Immature natural killer cell (primary cell): ENCODE data around the gene WNT11. TPM values are rescaled to one million over a fixed set of nuclear protein-coding genes. Genes with fewer than 3 reads are reported as not detected.

Source experiments
- DNase-seq, 3 donors: peaks; one replicate each; pipeline ENCODE4 v3.0.0; 2022; ENCODE audit warnings: mixed read lengths in 1 of 3
- H3K27ac Mint-ChIP-seq, 6 donors: one replicate each; pipeline ENCODE4 v1.8.0; 2020; ENCODE audit warnings: mixed read lengths in 6 of 6, mild to moderate bottlenecking in 5 of 6, inconsistent platforms in 4 of 6, moderate library complexity in 3 of 6
- H3K27me3 Mint-ChIP-seq, 3 donors: one replicate each; pipeline ENCODE4 v1.8.0; 2020 to 2021; ENCODE audit warnings: low read depth in 3 of 3, mild to moderate bottlenecking in 3 of 3, mixed read lengths in 3 of 3, moderate library complexity in 3 of 3, inconsistent platforms in 1 of 3
- H3K36me3 Mint-ChIP-seq, 3 donors: one replicate each; pipeline ENCODE4 v1.8.0; 2020; ENCODE audit warnings: mixed read lengths in 3 of 3, inconsistent platforms in 2 of 3, mild to moderate bottlenecking in 2 of 3
- H3K4me1 Mint-ChIP-seq, 2 donors: one replicate each; pipeline ENCODE4 v1.8.0; 2020; ENCODE audit warnings: inconsistent platforms in 2 of 2, mild to moderate bottlenecking in 2 of 2, mixed read lengths in 2 of 2, moderate library complexity in 1 of 2
- H3K4me3 Mint-ChIP-seq, 5 donors: one replicate each; pipeline ENCODE4 v1.8.0; 2020; ENCODE audit warnings: mild to moderate bottlenecking in 5 of 5, mixed read lengths in 5 of 5, inconsistent platforms in 3 of 5, moderate library complexity in 3 of 5
- H3K9me3 Mint-ChIP-seq, 6 donors: one replicate each; pipeline ENCODE4 v1.8.0; 2020; ENCODE audit warnings: mild to moderate bottlenecking in 6 of 6, mixed read lengths in 6 of 6, inconsistent platforms in 4 of 6, moderate library complexity in 3 of 6
- polyA plus RNA-seq, 3 donors: library from polyadenylated mRNA; unstranded; fragments of 300-500 nt; fragmentation: Illumina TruSeq; gene quantifications; one replicate each; pipeline ENCODE4 v1.2.3, GENCODE V29; 2021

WNT11 gene
- polyA plus RNA-seq, 3 donors from 2014 or later, result 0.78 to 2.4 (median 1.4) TPM

DNA sequence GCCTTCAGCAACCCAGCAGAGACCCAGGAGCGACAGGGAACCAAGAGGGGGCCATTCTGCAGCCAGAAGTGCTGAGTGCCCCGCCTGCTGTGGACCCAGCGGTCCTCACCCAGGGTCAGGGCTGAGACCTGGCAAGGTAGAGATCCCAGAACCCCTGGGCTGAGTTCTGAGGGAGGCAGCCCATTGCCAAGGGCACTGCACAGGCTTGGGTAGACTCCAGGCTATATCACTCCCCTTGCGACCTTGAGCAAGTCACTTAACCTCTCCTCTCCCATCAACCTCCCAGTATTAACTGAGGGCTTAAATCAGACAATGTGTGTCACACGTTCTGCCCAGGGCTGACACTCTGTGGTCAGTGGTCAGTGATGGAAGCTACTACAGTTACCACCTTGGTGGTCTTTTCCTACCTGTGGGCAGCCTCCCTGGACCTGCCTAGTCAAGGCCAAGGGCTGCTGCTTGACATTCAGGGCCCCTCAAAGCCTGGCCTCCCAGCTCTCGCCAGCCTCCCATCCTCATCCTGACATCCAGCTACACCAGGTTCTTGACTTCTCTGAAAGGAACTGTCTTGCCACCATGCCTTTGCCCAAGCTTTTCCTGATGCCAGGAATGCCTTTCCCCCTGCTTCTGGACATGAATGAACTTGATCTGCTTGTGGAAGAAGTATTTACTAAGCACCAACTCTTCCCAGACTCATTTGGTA, 8.2 kb downstream of the WNT11 start:
- peak overlapping the region in 1 of 6 donors; percentile 20 for H3K27ac Mint-ChIP-seq
- no peak for DNase-seq
- H3K4me1 Mint-ChIP-seq, result peaks cover 0 to 11% of the 10 kb centered on the region in 2 donors
- no peaks in the 10 kb centered on the region for H3K9me3 Mint-ChIP-seq
- peaks cover under 1 to 5% (median 4%) of the 10 kb centered on the region in 3 donors for H3K27me3 Mint-ChIP-seq
- no peak overlapping the region for H3K4me3 Mint-ChIP-seq
- H3K36me3 Mint-ChIP-seq, result no peaks in the 10 kb centered on the region

DNA sequence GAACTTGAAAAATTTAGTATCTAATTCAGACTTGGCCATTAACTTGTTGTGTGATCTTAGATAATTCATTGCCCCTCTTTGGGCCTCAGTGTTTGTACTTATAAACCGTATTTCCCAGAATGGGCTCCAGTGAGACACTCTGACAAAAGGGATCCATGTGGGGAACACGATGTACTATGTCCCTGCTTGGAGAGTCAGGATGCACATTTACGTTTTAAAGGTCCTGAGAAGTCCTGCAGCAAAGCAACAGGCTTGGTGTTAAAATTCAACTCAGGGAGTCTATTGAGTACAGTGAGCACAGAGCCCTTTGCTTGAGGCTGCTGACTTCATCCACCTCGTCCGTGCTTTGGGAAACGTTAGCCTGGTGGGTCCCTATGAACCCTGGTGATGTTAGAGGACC, 9.0 kb downstream of the WNT11 start:
- H3K4me3 Mint-ChIP-seq, result no peak overlapping the region
- no peaks in the 10 kb centered on the region for H3K9me3 Mint-ChIP-seq
- H3K27me3 Mint-ChIP-seq, result peaks cover 0 to 2% (median 2%) of the 10 kb centered on the region in 3 donors
- DNase-seq, result no peak
- H3K4me1 Mint-ChIP-seq, result peaks cover 0 to 11% of the 10 kb centered on the region in 2 donors
- H3K36me3 Mint-ChIP-seq, result no peaks in the 10 kb centered on the region
- no peak overlapping the region for H3K27ac Mint-ChIP-seq

GRCh38 chr11:76196849-76197248, 9.5 kb downstream of the WNT11 start:
- H3K9me3 Mint-ChIP-seq, result no peaks in the 10 kb centered on the region
- H3K27me3 Mint-ChIP-seq, result peaks cover 0 to 2% (median 2%) of the 10 kb centered on the region in 3 donors
- no peak overlapping the region for H3K4me3 Mint-ChIP-seq
- H3K4me1 Mint-ChIP-seq, result peaks cover 0 to 11% of the 10 kb centered on the region in 2 donors
- H3K27ac Mint-ChIP-seq, result no peak overlapping the region
- DNase-seq, result no peak
- H3K36me3 Mint-ChIP-seq, result no peaks in the 10 kb centered on the region

- H3K36me3 Mint-ChIP-seq, result no peaks in the 10 kb centered on the region
- no peak overlapping the region for H3K27ac Mint-ChIP-seq
- DNase-seq, result no peak
- peaks cover 0 to 3% of the 10 kb centered on the region in 2 donors for H3K4me1 Mint-ChIP-seq
- peaks cover 0 to 2% (median 2%) of the 10 kb centered on the region in 3 donors for H3K27me3 Mint-ChIP-seq
- no peak overlapping the region for H3K4me3 Mint-ChIP-seq
- H3K9me3 Mint-ChIP-seq, result no peaks in the 10 kb centered on the region
Observed at GRCh38 chr11:76194872-76195668, 11.2 kb downstream of the WNT11 start.

DNA sequence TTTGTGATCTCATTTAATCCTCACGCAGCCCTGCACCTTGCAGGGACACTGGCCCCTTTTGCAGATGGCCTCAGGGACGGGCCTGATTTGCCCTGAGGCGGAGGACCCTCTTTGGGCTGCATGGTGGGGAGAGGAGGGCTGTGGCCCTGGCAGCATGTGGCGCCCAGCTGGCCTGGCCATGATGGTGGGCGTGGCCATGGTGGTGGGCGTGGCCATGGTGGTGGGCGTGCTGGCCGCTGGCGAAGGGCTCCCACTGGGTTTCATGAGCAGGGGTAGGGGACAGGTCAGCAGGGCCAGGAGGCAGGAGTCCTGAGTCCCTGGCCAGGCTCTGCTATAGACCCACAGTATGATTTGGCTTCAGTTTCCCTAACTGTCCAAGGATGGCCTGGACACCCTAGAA, 13.1 kb downstream of the WNT11 start:
- DNase-seq, result no peak
- Mint-ChIP-seq H3K4me3 (no peak overlapping the region), H3K27me3 (peaks cover 0 to 4% (median 0%) of the 10 kb centered on the region in 3 donors), H3K9me3 (no peaks in the 10 kb centered on the region), H3K27ac (no peak overlapping the region), H3K4me1 (no peaks in the 10 kb centered on the region), H3K36me3 (no peaks in the 10 kb centered on the region)

GRCh38 chr11:76190376-76190775, 15.9 kb downstream of the WNT11 start:
- Mint-ChIP-seq H3K36me3 (no peaks in the 10 kb centered on the region), H3K27ac (no peak overlapping the region), H3K4me1 (no peaks in the 10 kb centered on the region), H3K9me3 (no peaks in the 10 kb centered on the region), H3K4me3 (no peak overlapping the region), H3K27me3 (peaks cover 0 to 3% (median 0%) of the 10 kb centered on the region in 3 donors)
- no peak for DNase-seq

GRCh38 chr11:76189682-76190081, 16.6 kb downstream of the WNT11 start:
- peaks cover 0 to 4% (median 0%) of the 10 kb centered on the region in 3 donors for H3K27me3 Mint-ChIP-seq
- no peak overlapping the region for H3K4me3 Mint-ChIP-seq
- H3K27ac Mint-ChIP-seq, result no peak overlapping the region
- H3K4me1 Mint-ChIP-seq, result no peaks in the 10 kb centered on the region
- DNase-seq, result no peak
- no peaks in the 10 kb centered on the region for H3K9me3 Mint-ChIP-seq
- no peaks in the 10 kb centered on the region for H3K36me3 Mint-ChIP-seq

DNA sequence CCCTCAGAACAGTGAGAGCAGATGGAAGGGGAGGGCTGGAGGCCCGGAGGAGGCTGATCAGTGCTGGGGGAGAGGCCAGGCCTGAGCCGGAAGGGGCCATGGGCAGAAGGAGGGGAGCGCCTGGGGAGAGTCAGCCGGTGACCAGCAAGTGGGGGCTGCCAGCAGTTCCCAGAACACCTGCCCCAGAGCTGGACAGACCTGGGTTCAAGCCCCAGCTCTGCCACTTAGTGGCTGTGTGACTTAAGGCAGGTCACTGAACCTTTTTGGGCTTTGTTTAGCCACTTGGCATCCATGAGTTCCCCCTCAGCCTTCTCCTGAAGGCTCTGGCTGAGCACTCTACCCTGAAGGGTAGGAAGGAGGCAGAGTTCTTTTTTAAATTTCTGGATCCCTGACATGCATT, 17.4 kb downstream of the WNT11 start:
- Mint-ChIP-seq H3K27ac (no peak overlapping the region), H3K36me3 (no peaks in the 10 kb centered on the region), H3K27me3 (peaks cover 0 to 6% (median 2%) of the 10 kb centered on the region in 3 donors), H3K4me1 (no peaks in the 10 kb centered on the region), H3K9me3 (no peaks in the 10 kb centered on the region), H3K4me3 (no peak overlapping the region)
- no peak for DNase-seq

GRCh38 chr11:76186776-76187279, 19.5 kb downstream of the WNT11 start:
- H3K9me3 Mint-ChIP-seq, result no peaks in the 10 kb centered on the region
- no peaks in the 10 kb centered on the region for H3K36me3 Mint-ChIP-seq
- no peak overlapping the region for H3K4me3 Mint-ChIP-seq
- DNase-seq, result no peak
- peaks cover 0 to 7% (median 2%) of the 10 kb centered on the region in 3 donors for H3K27me3 Mint-ChIP-seq
- no peaks in the 10 kb centered on the region for H3K4me1 Mint-ChIP-seq
- H3K27ac Mint-ChIP-seq, result no peak overlapping the region

DNA sequence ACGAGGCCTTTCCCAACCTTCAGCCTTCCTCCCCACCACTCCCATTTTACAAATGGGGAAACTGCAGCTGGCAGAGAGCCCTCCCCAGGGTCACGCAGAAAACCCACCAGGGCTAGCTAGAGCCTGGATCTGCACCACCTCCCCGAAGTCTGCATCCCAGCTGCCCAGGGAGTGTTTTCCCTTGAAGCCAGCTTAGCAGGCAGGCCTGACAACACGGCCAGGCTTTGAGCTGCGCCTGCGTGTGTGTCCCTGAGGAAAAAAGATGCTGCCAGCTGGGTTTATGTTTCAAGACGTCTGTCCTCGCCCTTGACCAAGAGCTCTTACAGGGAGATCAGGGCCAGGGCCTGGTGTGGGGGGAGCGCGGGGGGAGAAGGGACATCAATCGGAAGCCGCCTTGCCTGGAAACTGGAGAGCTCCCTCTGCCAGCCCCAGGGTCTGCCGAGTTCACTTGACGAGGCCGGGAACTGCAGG, 20.3 kb downstream of the WNT11 start:
- Mint-ChIP-seq H3K4me3 (no peak overlapping the region), H3K4me1 (no peaks in the 10 kb centered on the region), H3K27me3 (peaks cover 0 to 8% (median 2%) of the 10 kb centered on the region in 3 donors), H3K9me3 (no peaks in the 10 kb centered on the region), H3K36me3 (no peaks in the 10 kb centered on the region), H3K27ac (peak overlapping the region in 1 of 6 donors; percentile 44)
- no peak for DNase-seq

DNA sequence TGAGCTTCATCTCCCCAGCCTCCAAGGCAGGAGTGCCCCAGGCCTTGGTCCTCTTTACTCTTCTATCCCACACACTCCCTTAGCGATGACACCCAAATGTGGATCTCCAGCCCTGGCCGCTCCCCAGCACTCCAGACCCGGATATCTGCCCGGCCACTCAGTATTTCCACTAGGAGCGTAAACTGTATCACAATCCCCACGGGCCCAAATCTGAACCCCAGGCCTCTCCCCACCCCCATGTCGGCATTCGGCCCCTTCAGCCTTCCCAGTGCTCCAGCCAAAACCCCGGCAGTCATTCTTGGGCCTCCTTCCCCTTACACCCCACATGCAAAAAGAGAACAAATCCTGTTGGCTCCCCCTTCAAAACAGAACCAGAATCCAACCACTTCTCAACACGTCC, 20.8 kb downstream of the WNT11 start:
- Mint-ChIP-seq H3K27me3 (peaks cover 0 to 8% (median 2%) of the 10 kb centered on the region in 3 donors), H3K9me3 (no peaks in the 10 kb centered on the region), H3K27ac (no peak overlapping the region), H3K36me3 (no peaks in the 10 kb centered on the region), H3K4me1 (no peaks in the 10 kb centered on the region), H3K4me3 (no peak overlapping the region)
- no peak for DNase-seq

GRCh38 chr11:76184551-76184993, 21.7 kb downstream of the WNT11 start:
- no peaks in the 10 kb centered on the region for H3K36me3 Mint-ChIP-seq
- H3K4me3 Mint-ChIP-seq, result no peak overlapping the region
- H3K9me3 Mint-ChIP-seq, result no peaks in the 10 kb centered on the region
- H3K27ac Mint-ChIP-seq, result peak overlapping the region in 1 of 6 donors; percentile 61
- DNase-seq, result no peak
- H3K27me3 Mint-ChIP-seq, result peaks cover 0 to 8% (median 2%) of the 10 kb centered on the region in 3 donors
- no peaks in the 10 kb centered on the region for H3K4me1 Mint-ChIP-seq

- Mint-ChIP-seq H3K27ac (no peak overlapping the region), H3K9me3 (no peaks in the 10 kb centered on the region), H3K4me1 (no peaks in the 10 kb centered on the region), H3K4me3 (no peak overlapping the region), H3K36me3 (no peaks in the 10 kb centered on the region), H3K27me3 (peaks cover 0 to 5% (median 2%) of the 10 kb centered on the region in 3 donors)
- no peak for DNase-seq
Observed at GRCh38 chr11:76181371-76181770, 24.9 kb downstream of the WNT11 start.

DNA sequence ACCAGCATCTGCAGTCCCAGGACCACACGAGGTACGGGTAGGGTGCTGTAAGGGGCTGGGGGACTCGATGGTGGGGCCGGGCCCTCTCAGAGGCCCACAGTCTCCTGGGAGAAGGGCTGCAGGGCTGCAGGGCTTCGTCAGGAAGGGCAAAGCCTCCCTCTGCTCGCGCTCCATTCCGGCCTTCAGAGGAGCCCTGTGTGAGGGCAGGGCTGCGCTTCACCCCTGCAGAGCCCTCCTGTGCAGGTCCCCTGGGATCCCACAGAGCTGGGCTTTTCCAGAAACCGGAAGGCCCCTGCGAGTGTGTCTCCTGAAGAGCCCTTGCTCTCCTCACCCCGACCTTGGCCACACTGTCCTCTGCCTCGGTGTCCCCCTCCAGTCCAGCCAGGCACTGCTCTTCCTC, 27.2 kb downstream of the WNT11 start:
- Mint-ChIP-seq H3K36me3 (no peaks in the 10 kb centered on the region), H3K27me3 (peaks cover 0 to 3% (median 0%) of the 10 kb centered on the region in 3 donors), H3K4me3 (no peak overlapping the region), H3K9me3 (no peaks in the 10 kb centered on the region), H3K4me1 (no peaks in the 10 kb centered on the region), H3K27ac (no peak overlapping the region)
- no peak for DNase-seq
